ENCODE measurements around the gene SCAMP1.

SCAMP1 gene

DNA sequence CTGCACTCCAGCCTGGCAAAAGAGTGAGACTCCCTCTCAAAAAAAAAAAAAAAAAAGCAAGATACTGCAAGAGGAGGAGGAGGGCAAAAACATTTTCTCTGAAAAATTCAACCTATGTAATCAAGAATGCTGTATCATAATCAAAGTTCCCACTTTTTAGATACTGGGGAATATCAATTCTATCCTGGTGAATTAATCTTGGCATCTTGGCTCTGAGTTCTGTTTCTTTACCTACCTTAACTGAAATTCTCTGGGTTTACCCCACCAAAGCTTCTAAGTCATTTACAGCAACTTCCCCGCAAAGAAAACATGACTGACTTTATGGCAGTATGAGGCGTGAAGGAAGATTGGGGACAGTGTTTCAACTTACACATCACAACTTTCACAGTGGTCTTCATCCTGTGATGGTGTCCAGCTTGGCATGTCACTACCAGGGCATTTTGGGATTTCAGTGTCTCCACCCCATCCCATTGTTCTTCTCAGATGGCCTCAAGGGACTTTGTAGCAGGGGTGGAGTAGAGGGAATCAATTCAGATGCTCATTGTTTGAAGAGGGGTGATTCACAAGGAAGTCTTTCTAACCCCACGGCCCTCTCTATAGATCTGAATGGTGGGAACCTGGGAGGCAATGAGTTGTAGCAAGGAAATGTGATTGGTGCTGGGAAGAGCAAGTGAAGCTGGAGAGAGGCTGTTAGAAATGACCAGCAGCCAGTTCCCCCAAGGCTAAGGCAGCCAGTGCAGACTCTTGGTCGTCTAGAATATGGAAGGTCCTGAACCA, 130.5 kb downstream of the SCAMP1 start:
- TF ChIP-seq, protein P1, sequence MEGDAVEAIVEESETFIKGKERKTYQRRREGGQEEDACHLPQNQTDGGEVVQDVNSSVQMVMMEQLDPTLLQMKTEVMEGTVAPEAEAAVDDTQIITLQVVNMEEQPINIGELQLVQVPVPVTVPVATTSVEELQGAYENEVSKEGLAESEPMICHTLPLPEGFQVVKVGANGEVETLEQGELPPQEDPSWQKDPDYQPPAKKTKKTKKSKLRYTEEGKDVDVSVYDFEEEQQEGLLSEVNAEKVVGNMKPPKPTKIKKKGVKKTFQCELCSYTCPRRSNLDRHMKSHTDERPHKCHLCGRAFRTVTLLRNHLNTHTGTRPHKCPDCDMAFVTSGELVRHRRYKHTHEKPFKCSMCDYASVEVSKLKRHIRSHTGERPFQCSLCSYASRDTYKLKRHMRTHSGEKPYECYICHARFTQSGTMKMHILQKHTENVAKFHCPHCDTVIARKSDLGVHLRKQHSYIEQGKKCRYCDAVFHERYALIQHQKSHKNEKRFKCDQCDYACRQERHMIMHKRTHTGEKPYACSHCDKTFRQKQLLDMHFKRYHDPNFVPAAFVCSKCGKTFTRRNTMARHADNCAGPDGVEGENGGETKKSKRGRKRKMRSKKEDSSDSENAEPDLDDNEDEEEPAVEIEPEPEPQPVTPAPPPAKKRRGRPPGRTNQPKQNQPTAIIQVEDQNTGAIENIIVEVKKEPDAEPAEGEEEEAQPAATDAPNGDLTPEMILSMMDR (IDR thresholded peaks at IDR 0.05), result no peak

DNA sequence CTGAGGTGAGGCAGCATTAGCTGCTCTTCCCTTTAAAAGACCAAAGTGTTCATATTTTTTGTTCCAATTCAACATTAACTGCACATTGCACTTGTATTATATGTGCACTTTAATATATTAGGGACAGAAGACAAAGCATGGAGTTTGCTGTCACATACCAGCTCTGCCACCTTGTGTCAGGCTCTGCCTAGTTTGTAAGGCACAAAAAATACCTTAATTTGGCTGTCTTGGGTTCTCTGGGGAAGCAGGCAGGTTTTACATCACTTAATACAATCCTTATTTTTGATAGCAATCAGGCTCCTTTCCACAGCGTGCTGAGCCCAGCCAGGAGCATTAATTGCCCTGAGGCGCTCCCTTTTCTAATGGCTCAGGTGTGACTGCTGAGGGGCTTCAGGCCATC, 131.8 kb downstream of the SCAMP1 start:
- TF ChIP-seq, protein P1 (IDR thresholded peaks at IDR 0.05), result no peak

DNA sequence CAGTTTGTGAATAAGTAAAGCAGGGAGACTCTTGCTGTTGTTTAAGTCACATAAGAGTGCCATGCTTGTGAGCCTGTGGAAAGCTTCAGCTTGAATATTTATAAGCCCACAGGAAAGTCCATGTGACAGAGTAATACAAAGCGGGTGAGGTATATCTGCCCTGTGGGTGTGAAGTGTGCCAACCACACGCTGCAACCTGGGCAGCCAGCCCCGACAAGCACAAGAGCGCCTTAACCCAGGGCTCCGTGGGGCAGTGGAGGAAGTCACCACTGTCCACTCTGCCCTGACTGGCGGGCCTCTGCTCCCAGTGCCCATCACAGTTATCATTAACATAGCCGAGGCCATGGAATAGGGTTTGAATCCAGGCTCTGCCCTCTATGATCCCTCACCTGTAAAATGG, 132.2 kb downstream of the SCAMP1 start:
- TF ChIP-seq, protein P1 (IDR thresholded peaks at IDR 0.05), result no peak

DNA sequence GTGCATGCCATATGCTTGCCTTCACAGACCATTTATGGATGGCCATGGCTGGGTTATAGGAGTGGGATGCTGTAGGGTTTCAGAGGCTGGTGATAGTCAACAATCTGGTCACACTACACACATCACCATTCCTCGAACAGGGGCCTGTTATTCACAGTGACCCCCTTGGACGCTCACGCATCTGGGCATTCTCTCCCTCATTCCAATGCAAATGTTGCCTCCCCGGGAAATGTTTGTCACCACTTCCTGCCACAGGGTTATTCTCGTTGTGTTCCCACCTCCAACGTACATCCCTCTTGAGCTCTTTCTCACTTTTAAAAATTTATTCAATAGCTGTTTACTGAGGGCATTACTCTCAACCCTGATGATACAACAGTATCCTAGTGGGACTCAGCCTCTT, 135.4 kb downstream of the SCAMP1 start:
- TF ChIP-seq, protein P1 (IDR thresholded peaks at IDR 0.05), result no peak

DNA sequence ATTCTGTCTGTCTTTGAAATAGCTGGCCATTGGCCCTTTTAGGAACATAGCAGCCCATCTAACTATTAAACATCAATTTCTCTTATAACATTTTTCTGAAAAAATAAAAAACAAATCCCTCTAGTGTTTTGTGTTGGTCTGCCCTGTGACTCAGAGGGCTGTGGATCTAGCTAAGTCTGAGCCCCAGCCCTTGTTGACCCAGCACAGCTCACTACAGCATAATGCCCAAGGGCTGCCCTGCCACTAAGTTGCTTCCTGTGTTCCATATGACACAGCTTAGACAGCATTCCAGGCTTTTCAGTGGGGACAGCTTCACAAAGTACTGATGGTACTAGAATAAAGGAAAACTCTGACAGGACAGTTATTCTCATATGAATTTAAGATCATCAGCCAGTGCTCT, 136.0 kb downstream of the SCAMP1 start:
- TF ChIP-seq, protein P1 (IDR thresholded peaks at IDR 0.05), result no peak

DNA sequence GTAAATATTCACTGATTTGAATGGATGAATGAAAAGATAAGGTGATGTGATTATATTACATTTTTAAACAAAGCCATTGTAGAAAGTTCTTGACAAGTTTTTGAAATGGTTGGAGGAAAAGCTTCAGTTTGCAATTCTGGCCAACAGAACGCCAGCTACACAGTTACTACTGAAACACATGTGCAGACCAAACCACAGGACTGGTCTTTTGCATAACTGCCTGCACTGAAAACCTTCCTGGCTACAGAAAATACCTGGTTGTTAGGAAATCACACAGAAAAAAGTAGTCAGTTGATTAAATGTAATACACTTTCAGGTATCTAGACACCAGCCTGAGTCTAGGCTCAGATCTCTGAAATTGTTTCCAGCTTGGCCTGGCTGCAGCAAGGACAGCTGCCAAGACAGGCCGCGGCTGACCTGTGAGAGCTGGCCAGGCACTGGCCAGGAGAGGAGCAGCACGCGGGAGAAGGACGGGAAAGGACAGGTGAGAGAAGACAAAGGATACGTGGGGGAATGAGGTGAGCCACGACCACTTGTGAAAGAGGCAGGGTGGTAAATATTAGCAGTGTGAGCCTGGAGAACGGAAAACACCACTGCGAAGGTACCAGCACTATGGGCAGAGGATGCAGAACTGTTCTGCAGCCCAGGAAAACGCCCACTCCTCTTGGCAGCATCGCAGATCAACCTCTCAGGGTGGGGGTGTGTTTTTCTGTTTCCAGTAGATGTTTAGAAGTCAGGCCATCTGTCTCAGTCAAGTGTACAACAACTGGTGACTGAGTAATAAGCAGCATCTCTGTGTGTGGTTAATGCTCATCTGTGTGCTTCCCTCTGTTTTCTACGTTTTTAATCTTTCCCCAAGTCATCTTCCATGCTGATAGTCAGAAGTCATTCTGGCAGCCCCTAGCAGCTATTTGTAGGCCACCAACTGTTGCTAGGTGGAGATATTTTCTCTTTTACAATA, 137.4 kb downstream of the SCAMP1 start:
- TF ChIP-seq, protein P1 (IDR thresholded peaks at IDR 0.05), result no peak

DNA sequence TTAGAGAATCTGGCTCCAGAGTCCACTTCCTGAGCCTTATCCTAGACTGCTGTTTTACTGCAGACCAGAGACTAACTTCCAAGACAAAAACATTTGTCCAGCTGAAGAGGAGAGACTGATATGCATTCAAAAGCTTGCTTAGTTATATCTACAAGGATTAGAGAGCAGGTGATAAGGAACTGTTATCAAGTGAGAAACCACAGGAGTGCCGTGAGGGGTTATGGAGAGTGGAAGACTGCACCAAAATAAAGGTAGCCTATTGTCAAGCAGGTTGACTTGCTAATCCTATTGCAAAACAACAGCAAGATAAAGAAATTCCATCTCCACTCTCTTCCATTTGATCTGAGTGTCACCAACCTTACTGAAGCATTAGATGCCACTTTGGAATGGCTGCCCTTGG, 139.1 kb downstream of the SCAMP1 start:
- TF ChIP-seq, protein P1 (IDR thresholded peaks at IDR 0.05), result no peak
